Measurements from ENCODE around the gene GPR3. TPM values are rescaled to one million over a fixed set of nuclear protein-coding genes. Genes with fewer than 3 reads are reported as not detected.

GPR3 gene, protein sequence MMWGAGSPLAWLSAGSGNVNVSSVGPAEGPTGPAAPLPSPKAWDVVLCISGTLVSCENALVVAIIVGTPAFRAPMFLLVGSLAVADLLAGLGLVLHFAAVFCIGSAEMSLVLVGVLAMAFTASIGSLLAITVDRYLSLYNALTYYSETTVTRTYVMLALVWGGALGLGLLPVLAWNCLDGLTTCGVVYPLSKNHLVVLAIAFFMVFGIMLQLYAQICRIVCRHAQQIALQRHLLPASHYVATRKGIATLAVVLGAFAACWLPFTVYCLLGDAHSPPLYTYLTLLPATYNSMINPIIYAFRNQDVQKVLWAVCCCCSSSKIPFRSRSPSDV
- 0.98 and 1.2 TPM in 2 replicates for total RNA-seq (2021)
- percentile 50 among the genes with signal in this experiment for Bru-seq, nascent RNA
- percentile 49 among the genes with signal in this experiment for BruChase-seq, experiment 1, labeled RNA remaining after a 2-hour chase
- BruChase-seq, experiment 2, labeled RNA remaining after a 6-hour chase, result percentile 71 among the genes with signal in this experiment
- long read RNA-seq, partial matches to known transcripts, result 0 of 3 reads
- long read RNA-seq, other reads (novel, unspliced or antisense), result 1 of 3 reads

DNA sequence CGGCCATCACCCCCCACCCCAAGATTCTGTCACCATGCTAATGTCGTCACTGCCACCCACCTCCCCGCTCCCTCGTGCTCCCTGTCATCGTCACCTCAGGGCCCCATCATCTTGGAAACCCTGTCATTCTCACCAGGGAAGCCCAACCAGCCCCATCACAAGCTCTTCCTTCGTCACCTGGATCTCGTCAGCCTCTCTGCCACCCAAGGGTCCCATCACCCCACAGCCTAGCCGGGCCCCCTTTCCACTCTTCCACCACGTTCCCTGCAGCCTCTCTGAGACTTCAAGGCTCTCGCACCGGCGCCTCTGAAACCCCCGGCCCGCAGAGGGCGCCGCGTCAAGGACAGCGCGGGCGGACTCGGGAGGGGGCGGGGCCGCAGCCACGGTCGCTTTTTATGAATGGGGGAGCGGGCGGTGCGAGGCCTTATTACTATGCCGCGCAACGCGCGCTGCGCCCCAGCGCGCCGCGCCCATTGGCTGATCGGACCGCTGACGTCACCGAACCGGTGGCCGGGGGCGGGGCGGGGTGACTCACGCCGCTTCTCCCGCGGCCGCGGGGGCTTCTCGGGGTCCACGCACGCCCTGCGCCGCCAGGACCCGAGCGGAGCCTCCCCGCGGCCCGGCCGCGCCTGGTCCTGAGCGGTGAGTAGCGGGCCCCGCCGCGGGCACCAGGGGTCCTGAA lies at the start of gene GPR3:
Gene GPR3, plus strand, starts transcription at position 527 of the 682 bp plus-strand sequence. CDS start 1,177 bp downstream, outside the sequence.
- H2AFZ ChIP-seq, result peak within 1 kb of the TSS; percentile 86
- peak; percentile 66 to 86 for DNase-seq
- POLR2A ChIA-PET (ENCODE audit: unreplicated experiment), result no interaction called here
- H3K27me3 ChIP-seq (ENCODE audit: insufficient read depth, low read depth), result no peaks in the 10 kb centered on the region
- H3K79me2 ChIP-seq (ENCODE audit: low read depth), result no peaks in the 10 kb centered on the region
- TF ChIP-seq EZH2 (IDR thresholded peaks at IDR 0.05; ENCODE audit: low read depth), result no peak
- TF ChIP-seq, protein P1, sequence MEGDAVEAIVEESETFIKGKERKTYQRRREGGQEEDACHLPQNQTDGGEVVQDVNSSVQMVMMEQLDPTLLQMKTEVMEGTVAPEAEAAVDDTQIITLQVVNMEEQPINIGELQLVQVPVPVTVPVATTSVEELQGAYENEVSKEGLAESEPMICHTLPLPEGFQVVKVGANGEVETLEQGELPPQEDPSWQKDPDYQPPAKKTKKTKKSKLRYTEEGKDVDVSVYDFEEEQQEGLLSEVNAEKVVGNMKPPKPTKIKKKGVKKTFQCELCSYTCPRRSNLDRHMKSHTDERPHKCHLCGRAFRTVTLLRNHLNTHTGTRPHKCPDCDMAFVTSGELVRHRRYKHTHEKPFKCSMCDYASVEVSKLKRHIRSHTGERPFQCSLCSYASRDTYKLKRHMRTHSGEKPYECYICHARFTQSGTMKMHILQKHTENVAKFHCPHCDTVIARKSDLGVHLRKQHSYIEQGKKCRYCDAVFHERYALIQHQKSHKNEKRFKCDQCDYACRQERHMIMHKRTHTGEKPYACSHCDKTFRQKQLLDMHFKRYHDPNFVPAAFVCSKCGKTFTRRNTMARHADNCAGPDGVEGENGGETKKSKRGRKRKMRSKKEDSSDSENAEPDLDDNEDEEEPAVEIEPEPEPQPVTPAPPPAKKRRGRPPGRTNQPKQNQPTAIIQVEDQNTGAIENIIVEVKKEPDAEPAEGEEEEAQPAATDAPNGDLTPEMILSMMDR (conservative IDR thresholded peaks at IDR 0.05), result peak; percentile 39; the same call in 1 of the 2 replicates
- intact Hi-C loops (cut with micrococcal nuclease; ENCODE audit: unreplicated experiment), result no loop called here
- H3K36me3 ChIP-seq (ENCODE audit: low read depth), result no peaks in the 10 kb centered on the region
- H3K9me2 ChIP-seq (ENCODE audit: insufficient read depth), result no peaks in the 10 kb centered on the region
- no peak within 1 kb of the TSS for H3K27ac ChIP-seq
- peak within 1 kb of the TSS; percentile 66 for H3K4me3 ChIP-seq
- H3F3A ChIP-seq (ENCODE audit: insufficient read depth, low read depth), result no peaks in the 10 kb centered on the region
- BruUV-seq (replicated peaks), result no TSS peak
- no peaks in the 10 kb centered on the region for H4K20me1 ChIP-seq (ENCODE audit: insufficient read depth)
- no peaks in the 10 kb centered on the region for H3K4me1 ChIP-seq (replicated peaks; ENCODE audit: insufficient read depth)
- H3K4me2 ChIP-seq, result peak within 1 kb of the TSS; percentile 85
- H3K9me3 ChIP-seq (ENCODE audit: insufficient read depth, low read depth), result no peaks in the 10 kb centered on the region
- CTCF ChIA-PET, result interaction anchor here (0.6 kb wide), 1 partner anchor 1314 kb away, joined by 3 read pairs; no protein-coding TSS in a partner anchor

DNA sequence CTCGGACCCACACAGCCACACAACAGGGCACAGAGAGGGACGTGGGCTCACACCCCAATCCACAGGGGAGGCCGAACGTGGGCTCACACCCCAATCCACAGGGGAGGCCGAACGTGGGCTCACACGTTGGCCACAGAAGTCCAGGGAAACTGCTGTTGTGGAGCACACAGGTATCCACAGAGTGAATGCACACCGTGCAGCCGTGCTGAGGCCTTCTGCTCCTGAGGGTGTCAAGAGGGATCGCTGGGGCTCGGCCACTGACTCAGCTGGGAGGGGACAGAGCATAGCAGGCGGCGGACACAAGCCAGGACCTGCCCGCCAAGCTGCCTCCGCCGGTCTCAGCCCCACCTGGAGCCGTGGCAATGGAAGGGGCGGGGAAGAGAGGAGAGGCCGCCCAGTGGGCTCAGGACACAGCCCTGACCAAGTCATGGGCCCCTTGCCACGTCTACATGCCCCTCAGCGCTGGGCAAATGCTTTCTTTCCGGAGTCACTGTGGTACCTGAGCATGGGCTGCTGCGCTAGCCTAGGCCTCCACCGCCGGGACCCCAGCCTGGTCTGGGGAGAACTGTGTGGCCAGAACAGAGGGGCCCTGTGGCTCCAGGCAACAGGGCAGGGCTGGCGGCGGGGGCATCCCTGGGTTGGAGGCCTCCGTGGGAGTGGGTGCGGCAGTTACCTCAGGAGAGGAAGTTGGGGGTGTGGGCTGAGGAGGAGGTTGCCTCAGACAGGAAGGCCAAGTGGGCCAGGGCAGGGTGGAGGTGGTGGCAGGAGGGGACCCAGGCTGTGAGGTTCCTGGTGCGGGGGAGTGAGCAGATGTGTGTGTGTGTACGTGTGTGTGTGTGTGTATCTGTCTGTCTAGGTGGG lies 49.4 kb upstream of the GPR3 start:
- peak overlapping the region; percentile 97 for H3K4me2 ChIP-seq
- 0 out of 2 replicates have a peak overlapping the region, but pooled peaks have one; percentile 37 for H3K27ac ChIP-seq
- peak overlapping the region; percentile 70 for H3K4me3 ChIP-seq
- no TSS peak for BruUV-seq (replicated peaks)
- intact Hi-C loops (cut with micrococcal nuclease; ENCODE audit: unreplicated experiment), result loop anchor here (1.0 kb wide), 2 partner anchors 21 to 23 kb away; partner anchors contain the start of genes MAP3K6 and TMEM222
- H3K4me1 ChIP-seq (replicated peaks; ENCODE audit: insufficient read depth), result peaks cover 24% of the 10 kb centered on the region
- DNase-seq, result peak; percentile 62 to 89
- H3K9me3 ChIP-seq (ENCODE audit: insufficient read depth, low read depth), result no peaks in the 10 kb centered on the region
- no peaks in the 10 kb centered on the region for H3K36me3 ChIP-seq (ENCODE audit: low read depth)
- no peaks in the 10 kb centered on the region for H3K9me2 ChIP-seq (ENCODE audit: insufficient read depth)
- ChIA-PET CTCF (interaction anchor here (0.6 to 1.6 kb wide), 2 partner anchors 42 to 1530 kb away, joined by 3 read pairs; no protein-coding TSS in a partner anchor), POLR2A (ENCODE audit: unreplicated experiment) (interaction anchor here (0.6 to 0.8 kb wide), 2 partner anchors 22 to 39 kb away, joined by 4 to 5 read pairs; no protein-coding TSS in a partner anchor)
- no peaks in the 10 kb centered on the region for H3K79me2 ChIP-seq (ENCODE audit: low read depth)
- peaks cover 23% of the 10 kb centered on the region; the same call in 1 of the 2 replicates for H3F3A ChIP-seq (ENCODE audit: insufficient read depth, low read depth)
- peak overlapping the region; percentile 75; the same call in 1 of the 2 replicates for H2AFZ ChIP-seq
- no peaks in the 10 kb centered on the region for H3K27me3 ChIP-seq (ENCODE audit: insufficient read depth, low read depth)
- no peaks in the 10 kb centered on the region for H4K20me1 ChIP-seq (ENCODE audit: insufficient read depth)
- TF ChIP-seq, protein P1 (conservative IDR thresholded peaks at IDR 0.05), result no peak
- no peak for TF ChIP-seq EZH2 (IDR thresholded peaks at IDR 0.05; ENCODE audit: low read depth)
